ENCODE data around the gene ADRA1B.
A peak's percentile ranks its signal among the peaks of the same experiment; 100 is the strongest.

ADRA1B gene

DNA sequence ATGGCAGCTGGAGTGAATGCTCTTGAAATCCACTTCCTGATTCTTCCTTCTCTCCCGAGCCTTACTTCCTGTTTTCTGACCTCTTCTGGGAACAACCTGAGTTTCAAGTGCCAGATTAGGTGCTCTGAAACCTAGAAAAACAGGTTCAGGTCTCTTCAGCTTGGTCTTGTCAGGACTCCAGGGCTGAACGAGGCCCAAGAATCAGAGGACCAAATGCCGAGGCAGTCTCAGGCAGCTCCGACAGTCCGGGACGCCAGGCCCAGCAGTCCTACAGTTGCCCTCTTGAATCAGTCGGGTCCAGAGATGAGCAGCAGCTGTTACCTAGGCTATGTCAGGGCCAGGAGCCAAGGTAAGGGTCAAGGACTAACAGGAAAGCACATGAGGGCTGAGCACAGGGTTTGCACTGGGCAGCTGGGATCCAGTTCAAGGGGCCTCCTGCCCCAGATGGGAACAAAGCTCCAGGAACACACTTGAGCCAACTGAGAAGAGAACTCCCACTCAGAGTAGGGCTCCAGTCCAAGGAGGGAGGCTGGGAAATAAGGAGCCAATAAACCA lies 38.3 kb upstream of the ADRA1B start:
- TF ChIP-seq, protein P1, sequence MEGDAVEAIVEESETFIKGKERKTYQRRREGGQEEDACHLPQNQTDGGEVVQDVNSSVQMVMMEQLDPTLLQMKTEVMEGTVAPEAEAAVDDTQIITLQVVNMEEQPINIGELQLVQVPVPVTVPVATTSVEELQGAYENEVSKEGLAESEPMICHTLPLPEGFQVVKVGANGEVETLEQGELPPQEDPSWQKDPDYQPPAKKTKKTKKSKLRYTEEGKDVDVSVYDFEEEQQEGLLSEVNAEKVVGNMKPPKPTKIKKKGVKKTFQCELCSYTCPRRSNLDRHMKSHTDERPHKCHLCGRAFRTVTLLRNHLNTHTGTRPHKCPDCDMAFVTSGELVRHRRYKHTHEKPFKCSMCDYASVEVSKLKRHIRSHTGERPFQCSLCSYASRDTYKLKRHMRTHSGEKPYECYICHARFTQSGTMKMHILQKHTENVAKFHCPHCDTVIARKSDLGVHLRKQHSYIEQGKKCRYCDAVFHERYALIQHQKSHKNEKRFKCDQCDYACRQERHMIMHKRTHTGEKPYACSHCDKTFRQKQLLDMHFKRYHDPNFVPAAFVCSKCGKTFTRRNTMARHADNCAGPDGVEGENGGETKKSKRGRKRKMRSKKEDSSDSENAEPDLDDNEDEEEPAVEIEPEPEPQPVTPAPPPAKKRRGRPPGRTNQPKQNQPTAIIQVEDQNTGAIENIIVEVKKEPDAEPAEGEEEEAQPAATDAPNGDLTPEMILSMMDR (IDR thresholded peaks at IDR 0.05), result no peak
- H3K27ac ChIP-seq, result no peak overlapping the region
- H3K4me2 ChIP-seq (ENCODE audit: low read length), result no peak overlapping the region
- H2AFZ ChIP-seq, result peak overlapping the region; percentile 46
- H3K9ac ChIP-seq, result no peak overlapping the region
- no peaks in the 10 kb centered on the region for H3K4me1 ChIP-seq
- H3K9me3 ChIP-seq (ENCODE audit: control insufficient read depth, low read length), result no peaks in the 10 kb centered on the region
- no peak overlapping the region for H3K4me3 ChIP-seq (ENCODE audit: low read depth, low read length)
- no peaks in the 10 kb centered on the region for H3K79me2 ChIP-seq
- no peaks in the 10 kb centered on the region for H3K36me3 ChIP-seq (ENCODE audit: control insufficient read depth, insufficient read depth, low read length)
- H3K27me3 ChIP-seq (ENCODE audit: control insufficient read depth, insufficient read depth, low read length), result no peaks in the 10 kb centered on the region

DNA sequence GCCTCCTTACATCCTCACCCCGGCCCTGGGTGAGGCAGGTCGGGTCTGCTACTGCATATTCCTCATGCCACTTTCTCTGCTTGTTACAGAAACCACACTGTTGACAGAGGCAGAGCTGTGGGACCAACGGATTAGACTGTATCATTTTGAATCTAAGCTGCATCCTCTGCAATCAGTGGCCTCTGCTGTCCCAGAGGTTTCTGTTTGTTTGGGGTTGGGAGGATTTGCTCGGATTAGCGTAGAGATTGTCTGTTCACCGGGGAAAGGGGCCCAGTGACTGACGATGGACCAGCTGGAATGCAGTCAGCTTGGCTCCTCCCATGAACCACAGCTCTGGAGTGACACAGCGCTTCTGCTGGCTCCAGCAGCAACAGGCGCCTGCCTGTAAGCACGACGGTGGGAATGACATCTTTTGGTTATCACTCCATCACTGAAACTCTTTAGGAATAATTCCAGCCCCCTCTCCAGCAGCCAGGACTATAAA lies 37.3 kb upstream of the ADRA1B start:
- Histone ChIP-seq H3K27ac (no peak overlapping the region), H3K4me1 (no peaks in the 10 kb centered on the region), H3K36me3 (ENCODE audit: control insufficient read depth, insufficient read depth, low read length) (no peaks in the 10 kb centered on the region), H3K9ac (no peak overlapping the region), H3K9me3 (ENCODE audit: control insufficient read depth, low read length) (no peaks in the 10 kb centered on the region), H3K27me3 (ENCODE audit: control insufficient read depth, insufficient read depth, low read length) (no peaks in the 10 kb centered on the region), H2AFZ (no peak overlapping the region), H3K4me2 (ENCODE audit: low read length) (no peak overlapping the region), H3K79me2 (no peaks in the 10 kb centered on the region), H3K4me3 (ENCODE audit: low read depth, low read length) (no peak overlapping the region)
- TF ChIP-seq, protein P1 (IDR thresholded peaks at IDR 0.05), result no peak

DNA sequence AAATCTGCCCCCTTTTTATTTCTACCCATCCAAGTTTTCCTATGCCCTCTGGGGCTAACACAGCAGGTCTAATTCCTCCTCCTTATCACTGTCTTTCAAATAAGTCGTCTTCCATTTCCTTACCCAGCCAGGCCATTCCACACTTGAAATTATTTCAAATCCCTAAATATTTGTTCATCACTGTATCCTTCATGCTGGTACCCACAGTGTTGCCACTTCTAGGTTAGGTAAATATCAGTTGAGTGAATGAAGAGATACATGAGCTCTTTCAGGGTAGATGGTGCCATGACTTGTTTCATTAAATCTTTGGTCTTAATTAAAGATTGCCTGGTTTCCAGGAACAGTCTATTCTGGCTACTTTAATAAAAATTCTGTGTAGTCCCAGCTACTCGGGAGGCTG lies 35.6 kb upstream of the ADRA1B start:
- H3K27ac ChIP-seq, result no peak overlapping the region
- H3K4me1 ChIP-seq, result no peaks in the 10 kb centered on the region
- no peak overlapping the region for H2AFZ ChIP-seq
- H3K27me3 ChIP-seq (ENCODE audit: control insufficient read depth, insufficient read depth, low read length), result no peaks in the 10 kb centered on the region
- no peaks in the 10 kb centered on the region for H3K36me3 ChIP-seq (ENCODE audit: control insufficient read depth, insufficient read depth, low read length)
- no peak overlapping the region for H3K4me2 ChIP-seq (ENCODE audit: low read length)
- no peak overlapping the region for H3K4me3 ChIP-seq (ENCODE audit: low read depth, low read length)
- H3K9ac ChIP-seq, result no peak overlapping the region
- TF ChIP-seq, protein P1 (IDR thresholded peaks at IDR 0.05), result no peak
- no peaks in the 10 kb centered on the region for H3K9me3 ChIP-seq (ENCODE audit: control insufficient read depth, low read length)
- H3K79me2 ChIP-seq, result no peaks in the 10 kb centered on the region

DNA sequence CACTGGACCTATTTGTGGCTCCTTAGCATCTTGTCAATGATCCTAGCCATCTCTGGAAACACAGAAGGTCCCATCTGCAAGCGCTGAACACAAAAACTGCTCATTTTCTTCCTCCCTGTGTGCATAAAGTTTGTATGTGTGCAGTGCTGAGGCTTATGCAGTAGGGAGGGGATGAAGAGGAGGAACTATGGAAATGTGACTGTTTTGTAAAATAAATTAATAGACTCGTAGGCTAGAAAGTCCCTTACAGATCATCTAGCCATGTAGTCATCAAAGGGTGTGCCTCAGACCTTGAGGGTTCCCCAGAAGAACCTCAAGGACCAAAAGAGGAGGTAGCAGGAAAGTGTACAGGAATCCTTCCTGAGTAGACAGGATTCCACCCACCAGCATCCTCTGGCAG lies 34.3 kb upstream of the ADRA1B start:
- no peaks in the 10 kb centered on the region for H3K27me3 ChIP-seq (ENCODE audit: control insufficient read depth, insufficient read depth, low read length)
- H2AFZ ChIP-seq, result no peak overlapping the region
- no peaks in the 10 kb centered on the region for H3K9me3 ChIP-seq (ENCODE audit: control insufficient read depth, low read length)
- no peaks in the 10 kb centered on the region for H3K79me2 ChIP-seq
- no peak overlapping the region for H3K9ac ChIP-seq
- no peak overlapping the region for H3K4me3 ChIP-seq (ENCODE audit: low read depth, low read length)
- H3K27ac ChIP-seq, result no peak overlapping the region
- H3K36me3 ChIP-seq (ENCODE audit: control insufficient read depth, insufficient read depth, low read length), result no peaks in the 10 kb centered on the region
- H3K4me1 ChIP-seq, result no peaks in the 10 kb centered on the region
- H3K4me2 ChIP-seq (ENCODE audit: low read length), result no peak overlapping the region
- TF ChIP-seq, protein P1 (IDR thresholded peaks at IDR 0.05), result no peak

DNA sequence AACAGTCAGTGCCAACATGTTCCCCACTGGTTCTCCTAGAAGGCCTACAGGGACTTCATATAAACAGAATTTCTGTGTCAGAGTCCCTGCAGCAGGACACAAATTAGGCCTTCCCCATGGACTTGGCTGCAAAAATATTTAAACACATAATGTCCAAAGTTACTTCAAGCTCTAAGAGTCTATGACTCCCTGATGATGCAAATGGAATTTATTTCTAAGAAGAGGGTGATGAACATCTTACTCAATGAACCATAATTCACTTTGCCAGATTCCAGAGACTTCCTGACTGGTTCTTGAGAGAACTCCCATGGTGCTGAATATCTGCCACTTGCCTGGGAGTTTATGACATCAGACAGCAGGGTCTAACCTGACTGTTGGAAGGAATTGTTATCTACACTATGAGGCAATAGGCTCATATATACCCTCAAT lies 32.7 kb upstream of the ADRA1B start:
- Histone ChIP-seq H3K9ac (no peak overlapping the region), H3K9me3 (ENCODE audit: control insufficient read depth, low read length) (no peaks in the 10 kb centered on the region), H3K79me2 (no peaks in the 10 kb centered on the region), H3K4me1 (no peaks in the 10 kb centered on the region), H3K27ac (no peak overlapping the region), H3K4me3 (ENCODE audit: low read depth, low read length) (no peak overlapping the region), H3K36me3 (ENCODE audit: control insufficient read depth, insufficient read depth, low read length) (no peaks in the 10 kb centered on the region), H3K27me3 (ENCODE audit: control insufficient read depth, insufficient read depth, low read length) (no peaks in the 10 kb centered on the region), H2AFZ (no peak overlapping the region), H3K4me2 (ENCODE audit: low read length) (no peak overlapping the region)
- TF ChIP-seq, protein P1 (IDR thresholded peaks at IDR 0.05), result no peak
